Peyer's patch (tissue), 4 donors: ENCODE measurements around the gene TTC16.
"Not testable (repeated sequence)": the region's sequence is repeated elsewhere in the genome, so short reads cannot be mapped to it uniquely, and the experiment has no call there.

Source experiments
- POLR2A ChIP-seq, 2 donors: fragments of 450-650 bp; IDR thresholded peaks; one replicate each; pipeline ENCODE4 v1.5.1; 2017; ENCODE audit warnings: antibody characterized with exemption in 2 of 2, mild to moderate bottlenecking in 2 of 2, moderate library complexity in 2 of 2
- TF ChIP-seq, protein P1 (sequence below), 6 experiments: fragments of 450-650 bp in 4 of 6; fragments of 200-600 bp in 2 of 6; sonication (generic) in 1 of 6; IDR thresholded peaks; one replicate each; pipeline ENCODE4 v1.5.1; 2017 to 2019; ENCODE audit warnings: antibody characterized with exemption in 6 of 6, mild to moderate bottlenecking in 3 of 6, moderate library complexity in 1 of 6

DNA sequence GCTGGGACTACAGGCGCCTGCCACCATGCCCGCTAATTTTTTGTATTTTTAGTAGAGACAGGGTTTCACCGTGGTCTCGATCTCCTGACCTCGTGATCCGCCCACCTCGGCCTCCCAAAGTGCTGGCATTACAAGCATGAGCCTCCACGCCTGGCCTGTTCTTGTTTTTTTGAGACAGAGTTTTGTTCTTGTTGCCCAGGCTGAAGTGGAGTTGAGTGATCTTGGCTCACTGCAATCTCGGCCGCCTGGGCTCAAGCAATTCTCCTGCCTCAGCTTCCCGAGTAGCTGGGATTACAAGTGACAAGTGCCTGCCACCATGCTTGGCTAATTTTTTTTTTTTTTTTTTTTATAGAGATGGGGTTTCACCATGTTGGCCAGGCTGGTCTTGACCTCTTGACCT lies 40.9 kb downstream of the TTC16 start:
- not testable (repeated sequence) for TF ChIP-seq POLR2A (IDR thresholded peaks at IDR 0.05)
- TF ChIP-seq, protein P1, sequence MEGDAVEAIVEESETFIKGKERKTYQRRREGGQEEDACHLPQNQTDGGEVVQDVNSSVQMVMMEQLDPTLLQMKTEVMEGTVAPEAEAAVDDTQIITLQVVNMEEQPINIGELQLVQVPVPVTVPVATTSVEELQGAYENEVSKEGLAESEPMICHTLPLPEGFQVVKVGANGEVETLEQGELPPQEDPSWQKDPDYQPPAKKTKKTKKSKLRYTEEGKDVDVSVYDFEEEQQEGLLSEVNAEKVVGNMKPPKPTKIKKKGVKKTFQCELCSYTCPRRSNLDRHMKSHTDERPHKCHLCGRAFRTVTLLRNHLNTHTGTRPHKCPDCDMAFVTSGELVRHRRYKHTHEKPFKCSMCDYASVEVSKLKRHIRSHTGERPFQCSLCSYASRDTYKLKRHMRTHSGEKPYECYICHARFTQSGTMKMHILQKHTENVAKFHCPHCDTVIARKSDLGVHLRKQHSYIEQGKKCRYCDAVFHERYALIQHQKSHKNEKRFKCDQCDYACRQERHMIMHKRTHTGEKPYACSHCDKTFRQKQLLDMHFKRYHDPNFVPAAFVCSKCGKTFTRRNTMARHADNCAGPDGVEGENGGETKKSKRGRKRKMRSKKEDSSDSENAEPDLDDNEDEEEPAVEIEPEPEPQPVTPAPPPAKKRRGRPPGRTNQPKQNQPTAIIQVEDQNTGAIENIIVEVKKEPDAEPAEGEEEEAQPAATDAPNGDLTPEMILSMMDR (IDR thresholded peaks at IDR 0.05), result not testable (repeated sequence)
